HepG2 (cell line): ENCODE data around the gene ATXN7L3B. TPM values are rescaled to one million over a fixed set of nuclear protein-coding genes. Genes with fewer than 3 reads are reported as not detected.

ENCODE experiments used
- BCL3 ChIP-seq: sonication (generic); formaldehyde crosslinking; IDR thresholded peaks from 2 replicates; pipeline ENCODE4 v1.5.1; 2020; ENCODE audit warnings: mild to moderate bottlenecking, missing genetic modification reagents, moderate library complexity
- CBX5 ChIP-seq: sonication (generic); formaldehyde crosslinking; IDR thresholded peaks from 2 replicates; pipeline ENCODE4 v1.4.0; 2020; ENCODE audit warnings: missing genetic modification reagents, borderline replicate concordance
- CCAR2 ChIP-seq: fragments of 200-400 bp; formaldehyde crosslinking; optimal IDR thresholded peaks from 2 replicates; pipeline ENCODE3; 2018; ENCODE audit warnings: low read depth, mild to moderate bottlenecking, low read length, moderate library complexity
- CEBPB ChIP-seq: IDR thresholded peaks from 2 replicates; pipeline ENCODE4 v1.6.1; 2011; ENCODE audit warnings: low read depth, low read length, improper control_type of control experiment, borderline replicate concordance
- CHCHD3 ChIP-seq: sonication (generic); formaldehyde crosslinking; IDR thresholded peaks from 2 replicates; pipeline ENCODE4 v1.8.0; 2022; ENCODE audit warnings: mild to moderate bottlenecking, missing genetic modification reagents, moderate library complexity
- FOXO1 ChIP-seq: sonication (generic); formaldehyde crosslinking; IDR thresholded peaks from 2 replicates; pipeline ENCODE4 v1.4.0; 2020; ENCODE audit warnings: missing genetic modification reagents
- HOXD1 ChIP-seq: sonication (generic); formaldehyde crosslinking; IDR thresholded peaks from 2 replicates; pipeline ENCODE4 v1.5.0; 2020; ENCODE audit warnings: missing genetic modification reagents
- KLF13 ChIP-seq: sonication (generic); formaldehyde crosslinking; IDR thresholded peaks from 2 replicates; pipeline ENCODE4 v1.4.0; 2020; ENCODE audit warnings: mild to moderate bottlenecking, missing genetic modification reagents
- KLF16 ChIP-seq, 2 experiments: sonication (generic) in 1 of 2; formaldehyde crosslinking in 1 of 2; IDR thresholded peaks; 2 replicates each; pipeline versions ENCODE4 v1.6.1 to v1.8.0; 2016 to 2023; ENCODE audit warnings: missing genetic modification reagents in 2 of 2, missing compliant biosample characterization in 1 of 2
- MTA3 ChIP-seq: sonication (generic); formaldehyde crosslinking; IDR thresholded peaks from 2 replicates; pipeline ENCODE4 v1.4.0; 2020; ENCODE audit warnings: missing genetic modification reagents
- MTF1 ChIP-seq: sonication (generic); formaldehyde crosslinking; IDR thresholded peaks from 2 replicates; pipeline ENCODE4 v1.5.0; 2020; ENCODE audit warnings: missing genetic modification reagents
- NAIF1 ChIP-seq: sonication (generic); formaldehyde crosslinking; IDR thresholded peaks from 2 replicates; pipeline ENCODE4 v1.5.0; 2020; ENCODE audit warnings: mild to moderate bottlenecking, missing genetic modification reagents, borderline replicate concordance
- USF2 ChIP-seq, 2 experiments: sonication (generic) in 1 of 2; formaldehyde crosslinking in 1 of 2; IDR thresholded peaks; 2 replicates each; pipeline versions ENCODE4 v1.5.1 to v1.6.1; 2011 to 2020; ENCODE audit warnings: borderline replicate concordance in 1 of 2, low read depth in 1 of 2, low read length in 1 of 2, mild to moderate bottlenecking in 1 of 2, missing genetic modification reagents in 1 of 2, moderate library complexity in 1 of 2
- ZNF232 ChIP-seq: sonication (generic); formaldehyde crosslinking; IDR thresholded peaks from 2 replicates; pipeline ENCODE4 v1.4.0; 2020; ENCODE audit warnings: missing genetic modification reagents, borderline replicate concordance
- ZNF280D ChIP-seq: sonication (generic); formaldehyde crosslinking; IDR thresholded peaks from 2 replicates; pipeline ENCODE4 v1.5.1; 2020; ENCODE audit warnings: mild to moderate bottlenecking, missing genetic modification reagents
- ZNF441 ChIP-seq: sonication (generic); formaldehyde crosslinking; IDR thresholded peaks from 2 replicates; pipeline ENCODE4 v1.7.0; 2021; ENCODE audit warnings: missing genetic modification reagents, borderline replicate concordance
- ZNF543 ChIP-seq: sonication (generic); formaldehyde crosslinking; IDR thresholded peaks from 2 replicates; pipeline ENCODE4 v1.4.0; 2020; ENCODE audit warnings: mild to moderate bottlenecking, missing genetic modification reagents
- ZNF746 ChIP-seq: sonication (generic); formaldehyde crosslinking; IDR thresholded peaks from 2 replicates; pipeline ENCODE4 v1.8.0; 2022; ENCODE audit warnings: mild to moderate bottlenecking, missing genetic modification reagents
- polyA plus RNA-seq, 8 experiments: library from polyadenylated mRNA; depleted of rRNA in 3 of 8; stranded (reverse) in 7 of 8; unstranded in 1 of 8; fragments of >200 nt; fragmentation: Illumina TruSeq in 4 of 8; extraction: Trizol in 4 of 8; gene quantifications; 2 replicates each; pipeline versions ENCODE4 v1.2.1 to v1.2.3, GENCODE V29; 2011 to 2016; ENCODE audit warnings: low read depth in 4 of 8, missing spikeins in 1 of 8, mixed read lengths in 1 of 8; ENCODE audit not compliant: insufficient read depth in 1 of 8
- total RNA-seq, 5 experiments: library from RNA; depleted of rRNA; stranded (reverse); fragments of >200 nt; fragmentation: Illumina TruSeq; extraction: Trizol; gene quantifications; 2 replicates each; pipeline ENCODE4 v1.2.3, GENCODE V29; 2016; ENCODE audit warnings: low read depth in 1 of 5
- TF ChIP-seq, protein P1 (sequence below): sonication (generic); formaldehyde crosslinking; IDR thresholded peaks from 2 replicates; pipeline ENCODE4 v1.8.0; 2023; ENCODE audit warnings: mild to moderate bottlenecking, missing genetic modification reagents

ATXN7L3B gene
- total and polyA plus RNA-seq, 2 of the 13 experiments (the other 11 are each of a cell fraction or from before 2014, with no cell fraction given): 20.1 to 23.8 TPM

- TF ChIP-seq MTF1 (no peak), HOXD1 (no peak), CHCHD3 (no peak), ZNF543 (CRISPR knock-in tag) (no peak), USF2 (IDR thresholded peaks at IDR 0.05; ENCODE audit: low read depth, low read length) (no peak), USF2 (CRISPR knock-in tag; IDR thresholded peaks at IDR 0.05; ENCODE audit: borderline replicate concordance) (no peak), BCL3 (CRISPR knock-in tag) (peak; percentile 77; the same call in 1 of the 2 replicates), MTA3 (CRISPR knock-in tag) (no peak), KLF16 (CRISPR knock-in tag; IDR thresholded peaks at IDR 0.05) (peak in 1 of 2 experiments; percentile 84; a peak in 1 of 4 replicates), FOXO1 (CRISPR knock-in tag) (peak; percentile 38; the same call in 1 of the 2 replicates), ZNF280D (peak; percentile 40; the same call in 1 of the 2 replicates), CCAR2 (no peak), ZNF441 (CRISPR knock-in tag) (no peak; the same call in 1 of the 2 replicates), CBX5 (CRISPR knock-in tag) (peak; percentile 42; the same call in 1 of the 2 replicates), NAIF1 (CRISPR knock-in tag) (peak; percentile 33; the same call in 1 of the 2 replicates), ZNF746 (CRISPR knock-in tag) (no peak), KLF13 (CRISPR knock-in tag) (no peak), CEBPB (no peak), ZNF232 (CRISPR knock-in tag) (no peak)
- TF ChIP-seq, protein P1, sequence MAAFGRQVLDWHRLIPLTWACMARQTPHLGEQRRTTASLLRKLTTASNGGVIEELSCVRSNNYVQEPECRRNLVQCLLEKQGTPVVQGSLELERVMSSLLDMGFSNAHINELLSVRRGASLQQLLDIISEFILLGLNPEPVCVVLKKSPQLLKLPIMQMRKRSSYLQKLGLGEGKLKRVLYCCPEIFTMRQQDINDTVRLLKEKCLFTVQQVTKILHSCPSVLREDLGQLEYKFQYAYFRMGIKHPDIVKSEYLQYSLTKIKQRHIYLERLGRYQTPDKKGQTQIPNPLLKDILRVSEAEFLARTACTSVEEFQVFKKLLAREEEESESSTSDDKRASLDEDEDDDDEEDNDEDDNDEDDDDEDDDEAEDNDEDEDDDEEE (CRISPR knock-in tag): peak; percentile 30; the same call in 1 of the 2 replicates
These were observed at the start of gene ATXN7L3B (continued) for GRCh38 chr12:74537707-74538385.
